HepG2 (cell line): ENCODE data around the gene CHKA. TPM values are rescaled to one million over a fixed set of nuclear protein-coding genes. Genes with fewer than 3 reads are reported as not detected.

Source experiments
- ATF3 ChIP-seq: sonication (generic); formaldehyde crosslinking; IDR thresholded peaks from 2 replicates; pipeline ENCODE4 v1.4.0; 2020; ENCODE audit warnings: missing genetic modification reagents
- GPBP1L1 ChIP-seq: sonication (generic); formaldehyde crosslinking; IDR thresholded peaks from 2 replicates; pipeline ENCODE4 v1.5.0; 2020; ENCODE audit warnings: mild to moderate bottlenecking, missing genetic modification reagents
- NCOA1 ChIP-seq: sonication (generic); formaldehyde crosslinking; IDR thresholded peaks from 2 replicates; pipeline ENCODE4 v1.9.0; 2021; ENCODE audit warnings: missing genetic modification reagents
- NR2F2 ChIP-seq: IDR thresholded peaks from 2 replicates; pipeline ENCODE4 v1.6.1; 2012; ENCODE audit warnings: low read depth, inconsistent platforms, borderline replicate concordance
- PCBP2 ChIP-seq: fragments of 200-400 bp; formaldehyde crosslinking; optimal IDR thresholded peaks from 2 replicates; pipeline ENCODE3; 2018; ENCODE audit warnings: low read length, low read depth; ENCODE audit not compliant: poor library complexity, severe bottlenecking
- RAD21 ChIP-seq: fragments of 450-650 bp; formaldehyde crosslinking; IDR thresholded peaks from 2 replicates; pipeline ENCODE4 v1.5.0; 2020; ENCODE audit warnings: mild to moderate bottlenecking
- ZBTB40 ChIP-seq, 2 experiments: fragments of 450-650 bp in 1 of 2; sonication (generic) in 1 of 2; formaldehyde crosslinking in 1 of 2; IDR thresholded peaks; 2 replicates each; pipeline versions ENCODE4 v1.6.1 to v1.8.0; 2016 to 2022; ENCODE audit warnings: antibody characterized with exemption in 1 of 2, mild to moderate bottlenecking in 1 of 2, missing genetic modification reagents in 1 of 2
- ZMYM4 ChIP-seq: sonication (generic); formaldehyde crosslinking; IDR thresholded peaks from 2 replicates; pipeline ENCODE4 v1.8.1; 2023; ENCODE audit warnings: mild to moderate bottlenecking, missing genetic modification reagents
- ZNF207 ChIP-seq: fragments of 450-650 bp; IDR thresholded peaks from 2 replicates; pipeline ENCODE4 v1.6.1; 2016; ENCODE audit warnings: antibody characterized with exemption, borderline replicate concordance
- ZNF225 ChIP-seq: sonication (generic); formaldehyde crosslinking; IDR thresholded peaks from 2 replicates; pipeline ENCODE4 v1.4.0; 2020; ENCODE audit warnings: mild to moderate bottlenecking, missing genetic modification reagents
- ZNF276 ChIP-seq: sonication (generic); formaldehyde crosslinking; IDR thresholded peaks from 2 replicates; pipeline ENCODE4 v1.4.0; 2020; ENCODE audit warnings: mild to moderate bottlenecking, low read depth, missing genetic modification reagents
- ZNF343 ChIP-seq: sonication (generic); formaldehyde crosslinking; IDR thresholded peaks from 2 replicates; pipeline ENCODE4 v1.4.0; 2020; ENCODE audit warnings: mild to moderate bottlenecking, missing genetic modification reagents
- ZNF446 ChIP-seq: sonication (generic); formaldehyde crosslinking; IDR thresholded peaks from 2 replicates; pipeline ENCODE4 v1.5.0; 2020; ENCODE audit warnings: mild to moderate bottlenecking, missing genetic modification reagents
- ZNF496 ChIP-seq: sonication (generic); formaldehyde crosslinking; IDR thresholded peaks from 2 replicates; pipeline ENCODE4 v1.8.1; 2023; ENCODE audit warnings: mild to moderate bottlenecking, moderate library complexity, missing genetic modification reagents; ENCODE audit not compliant: insufficient replicate concordance
- ZSCAN21 ChIP-seq: sonication (generic); formaldehyde crosslinking; IDR thresholded peaks from 2 replicates; pipeline ENCODE4 v1.8.0; 2022; ENCODE audit warnings: mild to moderate bottlenecking, missing genetic modification reagents, moderate library complexity, borderline replicate concordance
- polyA plus RNA-seq, 8 experiments: library from polyadenylated mRNA; depleted of rRNA in 3 of 8; stranded (reverse) in 7 of 8; unstranded in 1 of 8; fragments of >200 nt; fragmentation: Illumina TruSeq in 4 of 8; extraction: Trizol in 4 of 8; gene quantifications; 2 replicates each; pipeline versions ENCODE4 v1.2.1 to v1.2.3, GENCODE V29; 2011 to 2016; ENCODE audit warnings: low read depth in 4 of 8, missing spikeins in 1 of 8, mixed read lengths in 1 of 8; ENCODE audit not compliant: insufficient read depth in 1 of 8
- total RNA-seq, 5 experiments: library from RNA; depleted of rRNA; stranded (reverse); fragments of >200 nt; fragmentation: Illumina TruSeq; extraction: Trizol; gene quantifications; 2 replicates each; pipeline ENCODE4 v1.2.3, GENCODE V29; 2016; ENCODE audit warnings: low read depth in 1 of 5

Gene CHKA
- total and polyA plus RNA-seq, 2 of the 13 experiments (the other 11 are each of a cell fraction or from before 2014, with no cell fraction given), result 71.6 to 92.7 TPM

GRCh38 chr11:68030318-68031143 is 90.7 kb downstream of the CHKA start, which contains the start of gene NDUFS8 (continued):
- no peak for TF ChIP-seq ZNF496
- TF ChIP-seq ZBTB40 (IDR thresholded peaks at IDR 0.05), result no peak
- TF ChIP-seq ZBTB40 (CRISPR knock-in tag; IDR thresholded peaks at IDR 0.05), result peak; percentile 57; the same call in 1 of the 2 replicates
- no peak; the same call in 1 of the 2 replicates for TF ChIP-seq ZSCAN21 (CRISPR knock-in tag)
- TF ChIP-seq ZNF276 (CRISPR knock-in tag), result no peak
- TF ChIP-seq ZNF343, result 0 out of 2 replicates have a peak, but pooled peaks have one; percentile 61
- TF ChIP-seq ZNF207, result no peak
- no peak for TF ChIP-seq RAD21 (CRISPR knock-in tag)
- TF ChIP-seq GPBP1L1 (CRISPR knock-in tag), result no peak
- no peak for TF ChIP-seq PCBP2
- TF ChIP-seq ATF3, result peak; percentile 42; the same call in 1 of the 2 replicates
- TF ChIP-seq NR2F2, result no peak
- TF ChIP-seq ZNF225, result no peak
- peak; percentile 69; the same call in 1 of the 2 replicates for TF ChIP-seq ZMYM4 (CRISPR knock-in tag)
- TF ChIP-seq ZNF446 (CRISPR knock-in tag), result no peak
- 0 out of 2 replicates have a peak, but pooled peaks have one; percentile 45 for TF ChIP-seq NCOA1 (CRISPR knock-in tag)
